ENCODE results near the gene ASNSD1.
"Not testable (repeated sequence)": the region's sequence is repeated elsewhere in the genome, so short reads cannot be mapped to it uniquely, and the experiment has no call there.

The ASNSD1 gene

GRCh38 chr2:189685540-189686229 is 24.4 kb downstream of the ASNSD1 start:
- DNase-seq (ENCODE audit: low read depth in 1 of 2, low spot score in 1 of 2): no peak

GRCh38 chr2:189687796-189688195 is 26.5 kb downstream of the ASNSD1 start:
- not testable (repeated sequence) for DNase-seq (ENCODE audit: low read depth in 1 of 2, low spot score in 1 of 2)

GRCh38 chr2:189696223-189696622 is 35.0 kb downstream of the ASNSD1 start:
- DNase-seq (ENCODE audit: low read depth in 1 of 2, low spot score in 1 of 2): no peak

GRCh38 chr2:189698020-189698887 is 37.0 kb downstream of the ASNSD1 start:
- DNase-seq (ENCODE audit: low read depth in 1 of 2, low spot score in 1 of 2): peak in 1 of 2 donors; percentile 40

GRCh38 chr2:189700681-189701080 is 39.4 kb downstream of the ASNSD1 start:
- DNase-seq (ENCODE audit: low read depth in 1 of 2, low spot score in 1 of 2): no peak

GRCh38 chr2:189702071-189702470 is 40.8 kb downstream of the ASNSD1 start:
- no peak for DNase-seq (ENCODE audit: low read depth in 1 of 2, low spot score in 1 of 2)

GRCh38 chr2:189709501-189710221 is 48.4 kb downstream of the ASNSD1 start:
- DNase-seq (ENCODE audit: low read depth in 1 of 2, low spot score in 1 of 2): no peak

- DNase-seq (ENCODE audit: low read depth in 1 of 2, low spot score in 1 of 2): not testable (repeated sequence)
These were observed 56.3 kb downstream of the ASNSD1 start for GRCh38 chr2:189717593-189717992.

GRCh38 chr2:189719571-189719970 is 58.3 kb downstream of the ASNSD1 start:
- DNase-seq (ENCODE audit: low read depth in 1 of 2, low spot score in 1 of 2): no peak

All from activated CD4-positive, alpha-beta T cell treated with anti-CD3 and anti-CD28 coated beads, Interleukin-2, amount 50 U/mL, for 24 hours (primary cell).